HTERT RPE-1 (cell line): Measurements from ENCODE around the gene PPP2R2D.
"Not testable (repeated sequence)": the region's sequence is repeated elsewhere in the genome, so short reads cannot be mapped to it uniquely, and the experiment has no call there.

Experiments
- in situ Hi-C: fragments of 300-500 bp; cut with MboI; formaldehyde crosslinking; loops from 4 replicates; pipeline ENCODE4 v1.14.3; 2020; ENCODE audit warnings: low sequenced_read_pairs

The PPP2R2D gene

GRCh38 chr10:131866673-131867072, 34.1 kb upstream of the PPP2R2D start:
- in situ Hi-C loops = no loop called here

- in situ Hi-C loops = no loop called here
Measured at GRCh38 chr10:131868436-131868835, 32.4 kb upstream of the PPP2R2D start.

- in situ Hi-C loops = no loop called here
Measured at GRCh38 chr10:131869344-131869743, 31.5 kb upstream of the PPP2R2D start.

GRCh38 chr10:131870411-131870810, 30.4 kb upstream of the PPP2R2D start:
- in situ Hi-C loops = no loop called here

- in situ Hi-C loops = no loop called here
Measured at GRCh38 chr10:131870831-131871672, 29.8 kb upstream of the PPP2R2D start.

- in situ Hi-C loops = no loop called here
Measured at GRCh38 chr10:131871673-131872005, 29.2 kb upstream of the PPP2R2D start.

- in situ Hi-C loops = no loop called here
Measured at GRCh38 chr10:131872011-131872826, 28.6 kb upstream of the PPP2R2D start.

GRCh38 chr10:131872827-131873375, 27.9 kb upstream of the PPP2R2D start:
- in situ Hi-C loops = no loop called here

GRCh38 chr10:131874991-131875451, 25.8 kb upstream of the PPP2R2D start:
- in situ Hi-C loops = no loop called here

GRCh38 chr10:131875501-131875900, 25.3 kb upstream of the PPP2R2D start:
- in situ Hi-C loops = no loop called here

GRCh38 chr10:131876017-131876416, 24.8 kb upstream of the PPP2R2D start:
- in situ Hi-C loops = no loop called here

GRCh38 chr10:131876508-131876907, 24.3 kb upstream of the PPP2R2D start:
- in situ Hi-C loops = no loop called here

- in situ Hi-C loops = no loop called here
Measured at GRCh38 chr10:131880016-131880590, 20.7 kb upstream of the PPP2R2D start.

GRCh38 chr10:131881104-131881880, 19.5 kb upstream of the PPP2R2D start:
- in situ Hi-C loops = no loop called here

- in situ Hi-C loops = no loop called here
Measured at GRCh38 chr10:131882151-131882550, 18.7 kb upstream of the PPP2R2D start.

GRCh38 chr10:131882590-131883451, 18.0 kb upstream of the PPP2R2D start:
- in situ Hi-C loops = no loop called here

GRCh38 chr10:131883621-131884393, 17.0 kb upstream of the PPP2R2D start:
- in situ Hi-C loops = not testable (repeated sequence)

GRCh38 chr10:131885391-131886165, 15.2 kb upstream of the PPP2R2D start:
- in situ Hi-C loops = no loop called here
